ENCODE results near the gene PDE9A. TPM values are rescaled to one million over a fixed set of nuclear protein-coding genes. Genes with fewer than 3 reads are reported as not detected.
A peak's percentile ranks its signal among the peaks of the same experiment; 100 is the strongest.

Gene PDE9A
- total RNA-seq, 1 experiment from 2014 or later, result 44.8 TPM

DNA sequence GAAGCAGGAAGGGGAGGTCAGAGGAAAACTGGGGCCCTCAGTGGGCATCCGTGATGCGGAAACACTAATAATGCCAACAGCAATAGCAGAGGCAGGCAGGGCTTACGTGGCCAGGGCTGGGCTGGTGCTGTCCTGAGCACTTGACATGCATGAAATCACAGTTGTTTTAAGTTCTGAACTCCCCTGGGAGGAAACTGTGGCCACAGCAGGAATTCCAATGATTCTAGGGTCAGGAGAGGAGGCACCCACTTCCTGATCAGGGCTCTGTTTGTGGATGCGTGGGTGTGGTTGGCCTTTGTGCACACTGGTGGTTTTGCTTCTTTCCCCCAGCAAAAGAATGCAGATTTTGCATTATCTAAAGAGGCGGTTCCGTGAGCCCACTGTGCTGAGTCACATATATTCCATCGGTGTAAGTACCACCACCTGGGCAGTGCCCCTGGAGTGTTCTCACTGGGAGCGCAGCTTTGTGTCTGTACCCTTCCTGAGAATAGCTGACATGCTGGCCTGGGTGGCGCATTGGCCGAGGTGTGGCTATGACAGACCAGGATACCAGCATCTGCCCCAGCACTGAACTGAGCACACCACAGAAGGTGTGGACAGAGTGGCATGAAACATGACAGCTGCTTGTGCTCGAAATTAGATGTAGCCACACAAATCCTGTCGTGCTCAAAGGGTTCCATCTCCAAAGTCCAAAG, 71.0 kb downstream of the PDE9A start (continued):
- TF ChIP-seq RELA (CRISPR knock-in tag; IDR thresholded peaks at IDR 0.05; ENCODE audit: borderline replicate concordance), result no peak

DNA sequence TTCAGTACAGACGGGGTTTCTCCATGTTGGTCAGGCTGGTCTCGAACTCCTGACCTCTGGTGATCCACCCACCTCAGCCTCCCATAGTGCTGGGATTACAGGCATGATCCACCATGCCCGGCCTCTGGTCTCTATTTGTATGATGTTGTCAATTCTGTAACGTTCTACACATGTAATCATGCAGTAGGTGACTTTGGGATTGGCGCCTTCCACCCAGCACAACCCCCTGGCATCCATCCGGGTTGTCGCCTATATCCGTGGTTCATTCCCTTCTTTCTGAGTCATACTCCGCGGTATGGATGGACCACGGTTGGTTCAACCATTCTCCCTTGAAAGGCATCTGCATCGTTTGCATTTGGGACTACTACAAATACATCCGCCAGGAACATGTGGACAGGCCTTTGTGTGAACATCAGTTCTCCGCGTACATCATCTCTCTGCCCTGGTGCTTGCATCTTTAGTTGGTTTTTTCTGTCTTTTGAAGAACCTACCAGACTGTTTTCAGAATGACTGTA, 72.1 kb downstream of the PDE9A start:
- Mint-ChIP-seq H3K4me3 (no peak overlapping the region), H3K36me3 (peaks cover 3% of the 10 kb centered on the region), H3K4me1 (peaks cover 7% of the 10 kb centered on the region), H3K27me3 (ENCODE audit: low read depth) (no peaks in the 10 kb centered on the region), H3K9me3 (peaks cover 9% of the 10 kb centered on the region), H3K27ac (no peak overlapping the region)
- no peak for ATAC-seq
- ChIA-PET POLR2A (no interaction called here), CTCF (no interaction called here)
- no peak for DNase-seq (ENCODE audit: low spot score)
- TF ChIP-seq AFF4 (CRISPR knock-in tag; IDR thresholded peaks at IDR 0.05; ENCODE audit: borderline replicate concordance) (no peak), ZNF317 (CRISPR knock-in tag; IDR thresholded peaks at IDR 0.05; ENCODE audit: borderline replicate concordance, low read depth) (no peak), ZNF512 (CRISPR knock-in tag; IDR thresholded peaks at IDR 0.05; ENCODE audit: borderline replicate concordance) (no peak), SOX15 (CRISPR knock-in tag; IDR thresholded peaks at IDR 0.05) (no peak), TEAD4 (CRISPR knock-in tag; IDR thresholded peaks at IDR 0.05) (no peak), CREM (CRISPR knock-in tag; IDR thresholded peaks at IDR 0.05) (no peak), OVOL2 (CRISPR knock-in tag; IDR thresholded peaks at IDR 0.05; ENCODE audit: borderline replicate concordance) (no peak), RORB (CRISPR knock-in tag; IDR thresholded peaks at IDR 0.05) (no peak), ESRRA (CRISPR knock-in tag; IDR thresholded peaks at IDR 0.05; ENCODE audit: borderline replicate concordance) (no peak), AR (CRISPR knock-in tag; IDR thresholded peaks at IDR 0.05) (no peak)
- TF ChIP-seq, protein P1, sequence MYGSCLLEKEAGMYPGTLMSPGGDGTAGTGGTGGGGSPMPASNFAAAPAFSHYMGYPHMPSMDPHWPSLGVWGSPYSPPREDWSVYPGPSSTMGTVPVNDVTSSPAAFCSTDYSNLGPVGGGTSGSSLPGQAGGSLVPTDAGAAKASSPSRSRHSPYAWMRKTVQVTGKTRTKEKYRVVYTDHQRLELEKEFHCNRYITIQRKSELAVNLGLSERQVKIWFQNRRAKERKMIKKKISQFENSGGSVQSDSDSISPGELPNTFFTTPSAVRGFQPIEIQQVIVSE (CRISPR knock-in tag; IDR thresholded peaks at IDR 0.05; ENCODE audit: borderline replicate concordance), result no peak

- Mint-ChIP-seq H3K36me3 (peaks cover 44% of the 10 kb centered on the region), H3K9me3 (peaks cover 9% of the 10 kb centered on the region), H3K4me3 (no peak overlapping the region), H3K27ac (peak overlapping the region; percentile 78), H3K27me3 (ENCODE audit: low read depth) (no peaks in the 10 kb centered on the region), H3K4me1 (peaks cover 14% of the 10 kb centered on the region)
- DNase-seq (ENCODE audit: low spot score) (no peak), ATAC-seq (no peak)
- POLR2A ChIA-PET, result no interaction called here
- CTCF ChIA-PET, result no interaction called here
- TF ChIP-seq ZNF317 (CRISPR knock-in tag; IDR thresholded peaks at IDR 0.05; ENCODE audit: borderline replicate concordance, low read depth), result no peak
- TF ChIP-seq, protein P2, sequence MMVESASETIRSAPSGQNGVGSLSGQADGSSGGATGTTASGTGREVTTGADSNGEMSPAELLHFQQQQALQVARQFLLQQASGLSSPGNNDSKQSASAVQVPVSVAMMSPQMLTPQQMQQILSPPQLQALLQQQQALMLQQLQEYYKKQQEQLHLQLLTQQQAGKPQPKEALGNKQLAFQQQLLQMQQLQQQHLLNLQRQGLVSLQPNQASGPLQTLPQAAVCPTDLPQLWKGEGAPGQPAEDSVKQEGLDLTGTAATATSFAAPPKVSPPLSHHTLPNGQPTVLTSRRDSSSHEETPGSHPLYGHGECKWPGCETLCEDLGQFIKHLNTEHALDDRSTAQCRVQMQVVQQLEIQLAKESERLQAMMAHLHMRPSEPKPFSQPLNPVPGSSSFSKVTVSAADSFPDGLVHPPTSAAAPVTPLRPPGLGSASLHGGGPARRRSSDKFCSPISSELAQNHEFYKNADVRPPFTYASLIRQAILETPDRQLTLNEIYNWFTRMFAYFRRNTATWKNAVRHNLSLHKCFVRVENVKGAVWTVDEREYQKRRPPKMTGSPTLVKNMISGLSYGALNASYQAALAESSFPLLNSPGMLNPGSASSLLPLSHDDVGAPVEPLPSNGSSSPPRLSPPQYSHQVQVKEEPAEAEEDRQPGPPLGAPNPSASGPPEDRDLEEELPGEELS (CRISPR knock-in tag; IDR thresholded peaks at IDR 0.05), result no peak
- TF ChIP-seq TEAD4 (CRISPR knock-in tag; IDR thresholded peaks at IDR 0.05), result no peak
- no peak for TF ChIP-seq ETV6 (CRISPR knock-in tag; IDR thresholded peaks at IDR 0.05)
- no peak for TF ChIP-seq TP53 (CRISPR knock-in tag; IDR thresholded peaks at IDR 0.05)
- TF ChIP-seq RELA (CRISPR knock-in tag; IDR thresholded peaks at IDR 0.05; ENCODE audit: borderline replicate concordance), result no peak
- TF ChIP-seq ZNF281 (CRISPR knock-in tag; IDR thresholded peaks at IDR 0.05), result no peak
- no peak for TF ChIP-seq OVOL2 (CRISPR knock-in tag; IDR thresholded peaks at IDR 0.05; ENCODE audit: borderline replicate concordance)
Observed at GRCh38 chr21:42731264-42732032, 78.0 kb downstream of the PDE9A start.

Data from WTC11 (cell line).